Body of pancreas (tissue), 4 donors: Measurements from ENCODE around the gene C2orf72.

Experiments
- POLR2A ChIP-seq, 3 donors: fragments of 450-650 bp; IDR thresholded peaks; one replicate each; pipeline ENCODE4 v1.6.1; 2016; ENCODE audit warnings: antibody characterized with exemption in 3 of 3, mild to moderate bottlenecking in 2 of 3
- TF ChIP-seq, protein P1 (sequence below), 7 experiments: fragments of 450-650 bp in 4 of 7; fragments of 200-600 bp in 3 of 7; sonication (generic) in 3 of 7; IDR thresholded peaks; one replicate each; pipeline ENCODE4 v1.5.1; 2016 to 2019; ENCODE audit warnings: antibody characterized with exemption in 7 of 7

DNA sequence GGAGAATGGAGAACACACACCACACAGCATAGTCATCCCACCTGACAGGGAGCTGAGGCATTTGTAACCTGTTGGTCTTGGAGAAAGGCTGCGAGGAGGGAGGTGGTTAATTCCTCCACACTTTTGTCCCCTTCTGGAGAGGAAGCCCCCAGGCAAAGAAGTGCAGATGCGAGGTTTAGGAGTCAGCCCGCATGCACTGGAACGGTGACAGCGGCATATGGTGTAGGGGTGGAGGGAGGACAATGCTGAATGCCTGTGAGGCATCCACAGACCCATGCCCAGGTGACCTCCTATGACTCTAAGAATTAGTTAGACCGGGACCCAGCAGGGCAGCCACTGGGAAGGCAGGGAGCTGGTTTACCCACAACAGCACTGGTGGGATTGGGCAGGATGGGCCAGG lies 29.2 kb upstream of the C2orf72 start:
- TF ChIP-seq, protein P1, sequence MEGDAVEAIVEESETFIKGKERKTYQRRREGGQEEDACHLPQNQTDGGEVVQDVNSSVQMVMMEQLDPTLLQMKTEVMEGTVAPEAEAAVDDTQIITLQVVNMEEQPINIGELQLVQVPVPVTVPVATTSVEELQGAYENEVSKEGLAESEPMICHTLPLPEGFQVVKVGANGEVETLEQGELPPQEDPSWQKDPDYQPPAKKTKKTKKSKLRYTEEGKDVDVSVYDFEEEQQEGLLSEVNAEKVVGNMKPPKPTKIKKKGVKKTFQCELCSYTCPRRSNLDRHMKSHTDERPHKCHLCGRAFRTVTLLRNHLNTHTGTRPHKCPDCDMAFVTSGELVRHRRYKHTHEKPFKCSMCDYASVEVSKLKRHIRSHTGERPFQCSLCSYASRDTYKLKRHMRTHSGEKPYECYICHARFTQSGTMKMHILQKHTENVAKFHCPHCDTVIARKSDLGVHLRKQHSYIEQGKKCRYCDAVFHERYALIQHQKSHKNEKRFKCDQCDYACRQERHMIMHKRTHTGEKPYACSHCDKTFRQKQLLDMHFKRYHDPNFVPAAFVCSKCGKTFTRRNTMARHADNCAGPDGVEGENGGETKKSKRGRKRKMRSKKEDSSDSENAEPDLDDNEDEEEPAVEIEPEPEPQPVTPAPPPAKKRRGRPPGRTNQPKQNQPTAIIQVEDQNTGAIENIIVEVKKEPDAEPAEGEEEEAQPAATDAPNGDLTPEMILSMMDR (IDR thresholded peaks at IDR 0.05): no peak
- no peak for TF ChIP-seq POLR2A (IDR thresholded peaks at IDR 0.05)
